Lower leg skin (tissue), 3 donors: Measurements from ENCODE around the gene MYO10.

Experiments used
- POLR2A ChIP-seq, 2 donors: fragments of 450-650 bp; IDR thresholded peaks; one replicate each; pipeline ENCODE4 v1.6.1; 2016 to 2017; ENCODE audit warnings: antibody characterized with exemption in 2 of 2, mild to moderate bottlenecking in 1 of 2, moderate library complexity in 1 of 2
- TF ChIP-seq, protein P1 (sequence below), 3 donors: fragments of 450-650 bp; IDR thresholded peaks; one replicate each; pipeline ENCODE4 v1.5.1; 2016; ENCODE audit warnings: antibody characterized with exemption in 3 of 3, mild to moderate bottlenecking in 3 of 3, moderate library complexity in 2 of 3

- TF ChIP-seq, protein P1, sequence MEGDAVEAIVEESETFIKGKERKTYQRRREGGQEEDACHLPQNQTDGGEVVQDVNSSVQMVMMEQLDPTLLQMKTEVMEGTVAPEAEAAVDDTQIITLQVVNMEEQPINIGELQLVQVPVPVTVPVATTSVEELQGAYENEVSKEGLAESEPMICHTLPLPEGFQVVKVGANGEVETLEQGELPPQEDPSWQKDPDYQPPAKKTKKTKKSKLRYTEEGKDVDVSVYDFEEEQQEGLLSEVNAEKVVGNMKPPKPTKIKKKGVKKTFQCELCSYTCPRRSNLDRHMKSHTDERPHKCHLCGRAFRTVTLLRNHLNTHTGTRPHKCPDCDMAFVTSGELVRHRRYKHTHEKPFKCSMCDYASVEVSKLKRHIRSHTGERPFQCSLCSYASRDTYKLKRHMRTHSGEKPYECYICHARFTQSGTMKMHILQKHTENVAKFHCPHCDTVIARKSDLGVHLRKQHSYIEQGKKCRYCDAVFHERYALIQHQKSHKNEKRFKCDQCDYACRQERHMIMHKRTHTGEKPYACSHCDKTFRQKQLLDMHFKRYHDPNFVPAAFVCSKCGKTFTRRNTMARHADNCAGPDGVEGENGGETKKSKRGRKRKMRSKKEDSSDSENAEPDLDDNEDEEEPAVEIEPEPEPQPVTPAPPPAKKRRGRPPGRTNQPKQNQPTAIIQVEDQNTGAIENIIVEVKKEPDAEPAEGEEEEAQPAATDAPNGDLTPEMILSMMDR (IDR thresholded peaks at IDR 0.05): no peak
- no peak for TF ChIP-seq POLR2A (IDR thresholded peaks at IDR 0.05)
These were observed 5.6 kb downstream of the MYO10 start for GRCh38 chr5:16930496-16930895.
